Measurements from ENCODE around the gene PCYT2. TPM values are rescaled to one million over a fixed set of nuclear protein-coding genes. Genes with fewer than 3 reads are reported as not detected.
A peak's percentile ranks its signal among the peaks of the same experiment; 100 is the strongest.

Gene PCYT2
- total RNA-seq, 2 donors from 2014 or later: 23.3 to 26.1 TPM

- Histone ChIP-seq H3K4me3 (no peak overlapping the region), H3K27me3 (no peaks in the 10 kb centered on the region), H3K36me3 (peaks cover 16% of the 10 kb centered on the region), H3K4me1 (peaks cover 0 to 59% of the 10 kb centered on the region in 2 donors), H3K27ac (no peak overlapping the region), H3K9me3 (no peaks in the 10 kb centered on the region)
- no peak for TF ChIP-seq CTCF (IDR thresholded peaks at IDR 0.05)
- DNase-seq (ENCODE audit: low spot score): no peak
Observed at GRCh38 chr17:81863833-81864768, 47.1 kb downstream of the PCYT2 start.

- Histone ChIP-seq H3K36me3 (peaks cover 15% of the 10 kb centered on the region), H3K4me1 (peaks cover 0 to 59% of the 10 kb centered on the region in 2 donors), H3K27ac (no peak overlapping the region)
Observed at GRCh38 chr17:81863123-81863675, 48.0 kb downstream of the PCYT2 start.

GRCh38 chr17:81860756-81861568 is 50.2 kb downstream of the PCYT2 start:
- H3K4me1 ChIP-seq: peaks cover 0 to 46% of the 10 kb centered on the region in 2 donors
- H3K27me3 ChIP-seq: no peaks in the 10 kb centered on the region
- H3K4me3 ChIP-seq: peak overlapping the region; percentile 65 to 86
- DNase-seq (ENCODE audit: low spot score): peak; percentile 84
- H3K9me3 ChIP-seq: no peaks in the 10 kb centered on the region
- H3K36me3 ChIP-seq: peaks cover 30% of the 10 kb centered on the region
- peak overlapping the region; percentile 96 to 99 for H3K27ac ChIP-seq
- TF ChIP-seq CTCF (IDR thresholded peaks at IDR 0.05): no peak

More at GRCh38 chr17:81863123-81863675, 48.0 kb downstream of the PCYT2 start:
- no peaks in the 10 kb centered on the region for H3K9me3 ChIP-seq
- no peaks in the 10 kb centered on the region for H3K27me3 ChIP-seq
- no peak overlapping the region for H3K4me3 ChIP-seq
- TF ChIP-seq CTCF (IDR thresholded peaks at IDR 0.05): no peak
- no peak for DNase-seq (ENCODE audit: low spot score)

- Histone ChIP-seq H3K27ac (peak within 1 kb of the TSS; percentile 96 to 99), H3K36me3 (peaks cover 38% of the 10 kb centered on the region), H3K27me3 (no peaks in the 10 kb centered on the region), H3K4me1 (peaks cover 0 to 47% of the 10 kb centered on the region in 2 donors), H3K4me3 (peak within 1 kb of the TSS; percentile 91 to 97), H3K9me3 (no peaks in the 10 kb centered on the region)
- peak; percentile 100 for DNase-seq (ENCODE audit: low spot score)
- no peak for TF ChIP-seq CTCF (IDR thresholded peaks at IDR 0.05)
Observed at GRCh38 chr17:81859906-81860755, 51.1 kb downstream of the PCYT2 start, which contains the start of gene P4HB. Gene P4HB, minus strand, starts transcription at chr17:81860535. Its CDS starts 64 bp downstream, at chr17:81860471.
